HG03520 (cell line): Measurements from ENCODE around the gene FREM1.
A peak's percentile ranks its signal among the peaks of the same experiment; 100 is the strongest.

Source experiments
- ATAC-seq: cut with Tn5 transposase; IDR thresholded peaks from one replicate; pipeline ENCODE4 v1.9.1; 2021; ENCODE audit warnings: mild to moderate bottlenecking, moderate library complexity; ENCODE audit not compliant: unreplicated experiment

FREM1 gene

DNA sequence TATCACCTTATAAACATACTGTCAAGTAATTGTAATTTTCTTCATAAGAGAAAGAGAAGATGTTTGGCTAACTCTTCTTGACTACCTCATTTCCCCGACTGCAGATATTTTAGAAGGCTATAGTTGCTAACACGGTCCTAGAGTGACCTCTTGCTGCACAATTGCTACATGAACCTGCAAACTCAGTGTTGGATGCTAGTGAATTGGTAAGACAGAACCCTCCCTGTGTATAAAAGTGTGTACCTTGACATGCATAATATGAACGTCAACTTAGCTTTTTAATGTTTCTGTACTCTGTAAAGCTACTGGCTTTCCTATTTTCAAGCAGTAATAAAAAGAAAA, 141.0 kb downstream of the FREM1 start:
- peak; percentile 74 for ATAC-seq

DNA sequence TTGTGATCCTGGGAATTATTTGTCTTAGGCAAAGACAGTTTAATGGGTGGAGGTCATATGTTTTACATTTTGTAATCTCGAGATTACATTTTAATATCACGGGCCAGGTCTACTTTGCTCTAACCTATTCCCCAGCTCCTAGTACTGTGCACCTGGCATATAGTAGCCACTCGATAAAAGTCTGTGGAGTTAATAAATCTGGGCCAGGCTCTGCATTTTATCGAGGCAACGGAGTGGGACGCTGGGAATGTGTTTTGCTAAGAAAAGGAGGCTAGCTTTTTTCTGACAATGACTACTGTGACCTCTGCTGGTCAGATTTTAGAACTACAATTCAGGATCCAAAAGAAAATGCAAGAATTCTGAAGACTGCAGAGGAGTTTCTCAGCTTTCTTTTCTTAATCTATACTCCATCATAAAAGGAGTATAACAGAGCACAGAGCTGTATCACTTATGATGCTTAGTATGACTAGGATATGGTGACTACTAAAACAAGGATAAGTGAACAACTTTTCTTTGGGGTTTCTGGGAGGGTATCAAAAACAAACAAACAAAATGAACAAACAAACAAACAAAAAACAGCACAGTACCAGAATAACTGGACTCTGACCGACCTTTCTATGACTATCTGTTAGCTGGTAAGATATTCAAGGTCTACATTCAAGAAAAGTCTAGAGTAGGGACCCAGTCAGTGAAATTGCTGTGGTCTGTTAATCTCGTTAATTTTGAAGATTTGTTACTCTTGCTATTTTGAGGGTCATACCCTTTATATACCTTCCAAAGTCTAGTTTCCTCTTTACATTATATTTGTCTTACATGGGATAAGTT, 141.6 kb downstream of the FREM1 start:
- no peak for ATAC-seq

DNA sequence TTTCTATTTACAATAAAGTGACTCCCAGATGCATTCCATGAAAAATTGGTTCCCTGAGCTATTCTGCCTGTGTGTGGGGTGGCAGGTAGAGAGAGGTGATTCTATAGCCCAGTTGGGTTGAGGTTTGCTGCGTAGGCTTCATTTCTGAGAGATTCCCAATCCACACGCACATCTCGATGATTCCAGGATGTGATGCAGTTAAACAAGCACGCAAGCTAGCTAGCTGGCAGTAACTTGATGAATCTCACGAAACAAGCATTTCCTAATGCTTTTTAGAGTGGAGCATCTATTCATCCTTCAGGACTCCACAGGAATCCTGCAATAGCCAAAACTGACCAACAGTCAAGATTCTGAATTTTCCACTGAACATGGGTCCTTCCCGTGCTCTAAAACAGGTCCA, 143.9 kb downstream of the FREM1 start:
- no peak for ATAC-seq

DNA sequence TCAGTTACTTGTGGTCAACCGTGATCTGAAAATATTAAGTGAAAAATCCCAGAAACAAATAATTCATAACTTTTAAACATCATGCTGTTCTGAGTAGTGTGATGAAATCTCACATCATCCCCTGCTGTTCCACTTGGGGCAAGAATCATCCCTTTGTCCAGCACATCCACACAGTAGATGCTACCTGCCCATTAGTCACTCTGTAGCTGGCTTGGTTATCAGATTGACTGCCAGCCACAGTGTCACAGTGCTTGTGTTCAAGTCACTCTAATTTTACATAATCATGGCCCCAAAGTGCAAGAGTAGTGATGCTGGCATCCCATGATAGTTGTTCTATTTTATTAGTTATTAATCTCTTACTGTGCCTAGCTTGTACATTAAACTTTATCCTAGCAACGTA, 148.6 kb downstream of the FREM1 start:
- ATAC-seq = no peak

DNA sequence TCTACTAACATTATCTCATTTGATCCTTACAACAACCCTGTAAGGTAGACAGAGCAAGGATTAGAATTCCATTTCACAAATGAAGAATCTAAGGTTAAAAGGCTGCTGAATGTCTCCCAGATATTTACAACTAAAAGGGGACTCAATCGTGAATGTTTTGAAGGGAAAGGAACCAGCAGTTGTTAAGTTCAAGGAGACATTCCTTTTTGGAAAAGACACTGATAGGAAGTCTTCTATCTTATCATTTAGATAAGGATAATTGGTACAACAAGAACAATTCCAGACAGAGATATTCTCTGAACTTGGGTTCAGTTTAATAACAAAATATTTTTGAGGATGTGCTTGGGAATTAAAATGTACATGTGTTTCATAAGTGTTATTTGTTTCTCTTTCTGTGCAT, 150.2 kb downstream of the FREM1 start:
- ATAC-seq = no peak

DNA sequence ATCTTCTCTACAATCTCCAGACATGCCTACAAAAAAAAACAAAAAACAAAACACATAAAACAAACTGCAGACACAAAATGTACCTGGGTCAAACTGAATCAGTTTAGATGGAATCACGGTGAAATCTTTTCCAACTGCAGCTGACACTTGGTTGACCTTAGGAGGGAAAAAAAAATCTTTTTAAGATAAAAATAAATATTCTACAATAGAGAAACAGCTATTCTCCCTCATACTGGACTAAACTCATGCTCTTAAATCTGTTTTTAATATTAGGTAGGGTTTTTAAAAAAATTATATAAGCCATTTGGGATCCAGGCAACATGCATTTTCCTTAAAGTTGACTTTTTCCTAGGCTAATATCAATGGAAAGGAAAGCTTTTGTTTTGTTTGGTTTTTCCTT, 153.9 kb downstream of the FREM1 start:
- no peak for ATAC-seq

DNA sequence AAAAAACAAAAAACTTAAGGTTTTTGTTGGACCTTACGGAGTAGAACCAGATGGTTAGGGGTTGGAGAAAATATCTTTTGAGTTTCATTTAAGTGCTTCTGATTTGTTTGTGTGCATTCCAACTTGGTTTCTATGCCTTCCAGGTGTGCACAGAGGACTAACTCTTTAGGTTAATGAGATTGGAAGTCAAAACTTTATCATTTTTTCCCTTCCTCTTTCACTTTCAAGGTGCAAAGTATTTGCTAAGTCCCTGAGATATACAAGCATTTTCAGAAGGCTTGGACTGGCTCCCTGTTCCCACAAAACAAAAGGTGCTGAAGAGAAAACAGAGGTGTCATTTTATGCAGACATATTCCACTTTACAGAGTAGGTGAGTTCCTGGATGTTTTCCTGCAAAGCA, 157.4 kb downstream of the FREM1 start:
- ATAC-seq = no peak

DNA sequence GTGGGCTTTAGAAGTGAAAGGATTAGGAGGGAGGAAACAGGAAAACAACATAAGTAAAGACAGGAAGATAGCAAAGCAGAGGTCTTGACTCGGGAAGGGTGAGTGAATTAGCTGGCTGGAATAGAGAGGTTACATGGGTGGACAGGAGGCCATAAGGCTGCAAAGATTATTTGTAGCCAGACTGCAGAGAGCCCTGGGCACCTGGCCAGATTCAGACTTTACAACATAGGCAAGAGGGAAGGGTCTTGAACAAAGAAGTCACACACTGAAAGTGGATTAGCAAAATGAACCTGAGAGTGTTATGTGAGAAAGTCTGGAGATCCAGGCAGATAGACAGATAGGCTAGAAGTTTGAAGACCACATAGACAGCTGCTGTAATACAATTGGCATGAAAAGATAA, 158.0 kb downstream of the FREM1 start:
- ATAC-seq = no peak

DNA sequence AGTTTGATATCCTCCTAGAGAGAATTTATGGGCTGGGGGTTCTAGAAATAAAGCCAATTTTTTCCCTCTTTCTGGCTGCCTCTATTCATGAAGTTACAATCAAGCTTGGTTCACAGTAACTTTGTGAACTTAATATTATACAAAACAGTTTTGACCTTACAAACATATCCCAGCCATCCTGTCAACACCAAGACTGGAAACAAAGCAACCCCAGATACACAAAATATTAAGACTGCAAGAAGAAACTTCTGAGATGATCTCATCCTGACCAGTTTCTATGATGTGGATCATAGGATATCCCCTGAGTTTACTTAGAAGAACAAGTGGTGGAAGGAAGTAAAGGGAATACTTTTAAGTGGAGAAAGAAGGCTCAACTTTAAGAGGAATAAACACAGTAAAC, 159.4 kb downstream of the FREM1 start:
- ATAC-seq = no peak

DNA sequence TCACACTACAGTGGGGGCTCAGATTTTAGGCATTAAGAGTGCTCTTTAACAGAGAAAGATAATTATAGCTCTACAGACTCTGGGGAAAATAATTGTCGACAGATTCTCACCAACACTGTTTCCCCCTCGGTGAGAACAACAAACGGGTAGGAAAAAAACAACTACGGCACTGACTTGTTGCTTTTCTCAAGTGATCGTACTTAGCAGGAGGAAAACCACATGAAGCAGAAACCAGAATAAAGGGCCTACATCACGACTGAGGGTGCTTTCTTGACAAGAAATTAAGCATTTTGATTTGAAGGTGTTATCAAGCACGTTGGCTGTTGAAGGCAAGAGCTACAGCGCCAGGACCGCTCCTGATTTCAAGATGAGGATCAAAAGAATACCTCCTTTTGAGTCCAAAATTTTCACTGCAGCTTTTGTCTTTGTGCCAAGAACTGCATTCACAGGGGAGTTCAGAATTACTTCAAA, 160.5 kb downstream of the FREM1 start:
- ATAC-seq = no peak

DNA sequence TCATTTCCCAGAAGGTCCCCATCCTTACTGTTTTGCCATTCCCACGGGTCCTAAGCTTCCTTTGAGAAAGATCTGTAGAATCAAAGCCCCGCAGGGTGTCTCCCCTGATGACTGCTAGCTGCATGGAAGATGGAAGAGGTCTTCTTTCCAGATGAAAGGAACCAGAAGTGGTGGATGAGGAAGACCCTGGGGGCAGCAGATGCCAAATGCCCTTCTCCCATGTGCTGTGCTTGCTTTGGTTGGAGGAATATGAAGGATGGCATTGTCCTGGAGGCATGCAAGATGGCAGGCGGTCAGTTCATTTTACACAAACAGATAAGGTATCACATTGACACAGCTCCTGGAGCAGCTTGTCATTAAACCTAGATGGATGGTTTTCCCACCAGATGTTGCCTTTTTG, 161.9 kb downstream of the FREM1 start:
- no peak for ATAC-seq

DNA sequence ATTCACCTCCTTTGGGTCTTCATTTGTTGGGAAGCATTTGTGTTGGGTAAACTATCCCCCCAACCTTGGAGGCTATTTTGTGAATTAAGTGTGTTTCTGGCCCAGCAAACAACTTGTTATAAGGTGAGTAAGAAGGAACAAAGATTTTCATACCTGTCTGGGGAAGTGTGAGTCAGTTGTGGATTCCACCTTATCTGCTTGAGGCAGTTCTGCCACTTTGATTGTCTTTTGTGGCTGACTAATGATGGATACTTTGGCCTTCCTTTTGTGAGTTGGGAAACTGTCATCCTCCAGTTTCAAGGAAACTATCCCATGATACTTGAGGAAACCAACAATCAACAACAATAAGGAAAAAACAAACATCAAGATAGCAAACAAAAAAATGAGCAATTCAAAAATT, 163.1 kb downstream of the FREM1 start:
- ATAC-seq = no peak

DNA sequence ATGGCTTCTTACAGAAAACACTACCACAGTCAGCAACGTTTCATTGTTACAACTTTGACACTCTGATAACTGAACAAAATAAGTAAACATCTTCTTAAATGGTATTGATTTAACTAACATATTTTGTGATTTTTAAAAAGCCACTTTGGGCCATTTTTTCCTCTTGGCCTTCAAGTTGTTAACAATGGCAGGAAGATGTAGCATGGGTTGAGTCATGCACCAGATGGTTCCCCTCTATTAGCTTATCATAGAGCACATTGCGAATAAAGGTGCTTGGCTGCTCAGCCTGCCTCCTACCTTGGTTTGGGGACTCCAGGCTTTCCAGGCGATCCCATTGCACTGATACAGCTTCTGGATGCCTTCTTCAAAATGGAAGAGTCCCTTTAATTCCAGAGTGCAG, 163.6 kb downstream of the FREM1 start:
- ATAC-seq = no peak

DNA sequence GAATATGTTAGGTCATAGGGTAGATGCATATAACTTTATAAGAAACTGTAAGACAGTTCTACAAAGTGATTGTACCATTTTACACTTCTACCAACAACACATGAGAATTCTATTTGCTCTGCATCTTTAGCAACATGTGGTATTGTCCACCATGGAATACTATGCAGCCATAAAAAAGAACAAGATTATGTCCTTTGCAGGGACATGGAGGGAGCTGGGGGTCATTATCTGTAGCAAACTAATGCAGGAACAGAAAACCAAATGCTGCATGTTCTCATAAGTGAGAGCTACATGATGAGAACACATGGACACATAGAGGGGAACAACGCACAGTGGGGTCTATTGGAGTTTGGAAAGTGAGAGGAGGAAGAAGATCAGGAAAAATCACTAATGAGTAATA, 165.5 kb downstream of the FREM1 start:
- no peak for ATAC-seq

DNA sequence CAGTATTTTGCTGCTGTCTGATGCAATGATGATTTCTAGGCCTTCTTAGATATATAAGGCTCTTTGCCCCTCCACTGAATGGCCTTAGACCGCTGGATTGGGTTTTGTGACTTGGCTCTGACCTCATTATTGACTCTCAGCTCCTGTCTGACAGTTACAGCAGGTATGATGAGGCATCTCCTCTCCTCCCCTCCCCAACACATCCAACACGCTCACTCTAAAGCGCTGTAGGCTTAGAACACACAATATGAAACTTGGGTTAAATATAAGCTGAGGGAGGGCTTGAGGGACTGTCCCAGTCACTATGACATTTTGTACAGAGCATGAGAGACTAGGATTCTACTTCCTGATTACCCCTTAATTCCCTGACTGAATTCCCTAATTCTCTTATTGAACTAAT, 168.9 kb downstream of the FREM1 start:
- ATAC-seq = peak; percentile 94

DNA sequence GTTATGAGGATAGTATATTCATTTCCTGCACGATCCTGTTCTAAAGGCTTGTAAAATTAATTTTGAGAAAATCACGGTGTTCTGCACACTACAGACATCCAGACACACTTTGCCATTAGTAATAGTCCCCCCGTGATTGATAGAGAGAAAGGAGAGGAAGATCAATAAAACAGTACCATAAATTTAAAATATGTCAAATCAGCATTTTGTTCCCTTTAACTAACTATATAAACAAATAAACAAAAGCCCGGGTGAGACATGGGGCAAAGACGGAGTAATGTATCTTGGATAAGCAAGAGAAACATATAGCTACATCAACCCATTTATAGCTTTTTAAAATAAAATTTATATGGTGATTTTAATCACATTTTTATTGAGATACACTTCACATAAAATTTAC, 177.1 kb downstream of the FREM1 start:
- no peak for ATAC-seq

DNA sequence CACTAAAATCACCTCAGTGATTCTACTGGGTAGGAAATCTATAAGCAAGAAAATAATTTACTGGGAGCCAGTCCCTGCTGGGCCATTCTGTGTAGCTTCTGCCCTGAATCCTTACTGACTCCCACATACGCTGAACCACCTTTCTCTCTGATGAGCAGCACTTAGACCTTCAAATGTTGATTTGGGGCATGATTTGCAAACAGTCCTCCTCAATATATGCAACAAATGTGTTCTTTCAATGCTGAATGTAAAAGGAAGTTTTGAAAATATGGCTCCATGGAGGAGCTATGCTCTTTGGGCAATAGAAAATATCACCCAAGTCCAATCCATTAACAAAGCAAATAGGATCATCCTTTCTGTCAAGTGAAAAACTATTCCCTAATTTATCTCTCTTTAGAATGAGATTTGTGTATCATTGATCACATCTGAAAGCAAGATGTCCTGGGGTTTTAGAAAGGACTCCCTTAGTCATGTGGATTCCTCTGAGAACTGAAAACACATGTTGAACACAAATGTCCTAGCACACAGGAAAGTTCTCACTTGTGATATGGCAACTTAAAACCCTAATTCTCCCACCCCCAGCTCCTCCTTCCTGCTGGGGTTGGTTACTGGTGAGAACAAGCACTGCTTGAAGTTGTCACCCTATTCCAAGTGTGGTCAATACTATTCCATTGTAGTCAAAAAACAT, 178.8 kb downstream of the FREM1 start:
- ATAC-seq = no peak

DNA sequence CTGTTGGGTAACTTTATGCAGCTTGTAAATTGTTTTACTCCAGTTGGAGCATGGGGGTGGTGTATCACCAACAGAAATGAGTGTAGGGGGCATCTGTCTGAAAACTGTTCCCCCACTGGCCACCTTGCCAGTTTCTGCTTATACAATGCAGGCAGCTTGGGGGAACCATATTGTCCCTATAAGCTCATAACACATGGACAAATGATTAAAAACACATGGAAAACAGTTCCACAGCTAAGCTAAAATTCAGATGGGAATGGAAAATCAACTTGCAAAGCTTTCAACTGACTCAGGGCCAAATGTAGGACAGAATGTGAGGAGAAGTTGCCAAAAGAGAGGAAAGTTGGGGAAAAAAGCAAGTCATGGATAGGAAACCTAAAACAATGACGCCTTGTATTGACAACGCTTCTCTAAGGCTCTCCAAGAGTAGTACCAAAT, 179.7 kb downstream of the FREM1 start:
- no peak for ATAC-seq

DNA sequence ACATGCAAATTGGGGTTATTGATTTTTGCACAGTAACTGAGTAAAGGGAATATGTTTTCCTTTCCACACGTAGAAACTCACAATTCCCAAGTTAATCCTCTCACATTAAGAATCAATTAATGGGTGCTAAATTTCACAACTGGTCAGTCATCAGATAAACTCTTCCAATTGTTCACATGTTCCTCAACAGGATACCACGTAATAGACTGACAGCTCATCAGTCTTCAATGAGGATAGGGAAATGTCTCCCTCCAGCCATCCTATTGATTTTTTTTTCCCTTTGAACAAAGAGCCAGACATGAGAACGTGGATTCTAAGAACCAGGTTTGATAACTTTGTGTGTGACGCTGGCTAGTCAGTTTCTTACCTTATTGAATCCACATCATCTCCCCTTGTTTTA, 186.9 kb downstream of the FREM1 start:
- ATAC-seq = no peak

DNA sequence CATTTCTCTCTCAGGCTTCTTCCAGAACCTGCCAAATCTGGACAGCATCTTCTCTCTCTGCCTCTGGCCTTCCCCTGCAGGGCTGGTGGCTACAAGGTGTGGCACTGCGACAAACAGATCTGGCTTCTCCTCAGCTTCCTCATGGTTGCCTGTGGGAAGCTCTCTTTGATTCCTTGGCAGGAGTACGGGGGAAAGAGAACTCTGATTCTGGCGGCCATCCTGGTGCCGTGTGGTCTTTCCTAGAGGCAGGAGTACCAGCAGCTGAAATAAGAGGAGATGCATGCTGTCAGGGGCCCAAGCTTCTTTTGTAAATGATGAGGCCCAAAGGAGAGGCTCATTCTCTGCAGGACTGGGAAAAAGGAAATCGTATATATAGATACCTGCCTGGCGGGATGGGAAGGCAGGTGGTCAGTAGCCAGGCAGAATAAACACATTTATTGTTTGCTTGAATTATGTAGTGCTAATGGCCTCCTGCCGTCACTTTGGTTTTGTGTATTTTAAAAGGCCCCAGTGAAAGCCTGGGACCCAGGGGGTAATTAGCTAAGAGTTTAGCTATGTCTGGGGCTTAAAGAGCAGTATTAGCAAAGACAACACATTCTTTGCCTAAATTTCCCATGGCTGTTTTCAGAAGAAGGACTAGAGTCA, 187.7 kb downstream of the FREM1 start, which contains the start of gene CER1:
Gene CER1 (minus strand): TSS at position 343 of the 645 bp plus-strand sequence. CDS start 61 bp downstream, at position 282.
- ATAC-seq = no peak

DNA sequence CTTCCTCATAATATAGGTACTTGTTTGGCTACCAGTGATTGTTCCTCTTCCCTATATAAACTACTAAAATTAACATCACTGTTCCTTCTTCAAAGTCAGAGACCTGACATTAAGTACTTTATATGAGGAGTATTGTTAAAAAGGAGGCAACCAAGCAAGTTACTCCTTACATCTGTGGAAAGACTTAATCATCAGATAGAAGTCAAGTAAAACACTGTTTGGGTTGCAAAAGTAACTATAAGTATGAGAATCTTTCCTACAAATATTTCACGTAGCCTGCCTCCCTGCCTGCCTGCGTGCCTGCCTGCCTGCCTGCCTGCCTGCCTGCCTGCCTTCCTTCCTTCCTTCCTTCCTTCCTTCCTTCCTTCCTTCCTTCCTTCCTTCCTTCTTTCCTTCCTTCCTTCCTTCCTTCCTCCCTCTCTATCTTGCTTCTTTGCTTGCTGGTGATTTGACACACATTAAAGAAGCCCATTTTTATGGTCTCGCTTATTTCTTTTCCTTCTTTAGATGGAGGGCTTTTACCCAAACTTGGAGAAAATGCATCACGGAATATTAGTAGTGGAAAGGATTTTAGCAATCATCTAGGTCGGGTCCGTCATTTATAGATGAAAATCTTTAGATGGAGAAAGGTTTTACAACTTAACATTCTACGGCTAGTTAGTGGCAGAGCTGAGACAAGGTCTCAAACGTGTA, 190.9 kb downstream of the FREM1 start:
- no peak for ATAC-seq
